Measurements from ENCODE around the gene NSUN2.
"Not testable (repeated sequence)": the region's sequence is repeated elsewhere in the genome, so short reads cannot be mapped to it uniquely, and the experiment has no call there.

The NSUN2 gene

DNA sequence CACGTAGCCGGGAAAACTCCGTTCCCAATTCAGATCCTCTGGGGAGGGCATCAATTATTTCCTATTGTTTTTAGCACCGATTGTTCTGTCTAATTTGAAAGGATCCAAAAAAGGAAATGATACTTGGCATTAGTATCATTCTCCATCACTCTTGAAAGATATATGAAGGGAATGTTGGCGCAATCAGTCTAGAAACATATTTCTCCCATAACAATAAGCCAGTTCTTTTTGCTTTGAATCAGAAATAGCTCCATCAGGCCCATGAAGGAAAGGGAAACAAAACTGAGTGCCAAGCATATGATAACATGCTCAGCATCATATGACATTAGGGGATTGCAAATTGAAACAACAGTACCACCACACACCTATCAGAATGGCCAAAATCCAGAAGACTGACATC lies 40.2 kb upstream of the NSUN2 start:
- no peak for TF ChIP-seq EZH2 (optimal IDR thresholded peaks at IDR 0.05; ENCODE audit: low read depth, low read length)
- TF ChIP-seq, protein P1, sequence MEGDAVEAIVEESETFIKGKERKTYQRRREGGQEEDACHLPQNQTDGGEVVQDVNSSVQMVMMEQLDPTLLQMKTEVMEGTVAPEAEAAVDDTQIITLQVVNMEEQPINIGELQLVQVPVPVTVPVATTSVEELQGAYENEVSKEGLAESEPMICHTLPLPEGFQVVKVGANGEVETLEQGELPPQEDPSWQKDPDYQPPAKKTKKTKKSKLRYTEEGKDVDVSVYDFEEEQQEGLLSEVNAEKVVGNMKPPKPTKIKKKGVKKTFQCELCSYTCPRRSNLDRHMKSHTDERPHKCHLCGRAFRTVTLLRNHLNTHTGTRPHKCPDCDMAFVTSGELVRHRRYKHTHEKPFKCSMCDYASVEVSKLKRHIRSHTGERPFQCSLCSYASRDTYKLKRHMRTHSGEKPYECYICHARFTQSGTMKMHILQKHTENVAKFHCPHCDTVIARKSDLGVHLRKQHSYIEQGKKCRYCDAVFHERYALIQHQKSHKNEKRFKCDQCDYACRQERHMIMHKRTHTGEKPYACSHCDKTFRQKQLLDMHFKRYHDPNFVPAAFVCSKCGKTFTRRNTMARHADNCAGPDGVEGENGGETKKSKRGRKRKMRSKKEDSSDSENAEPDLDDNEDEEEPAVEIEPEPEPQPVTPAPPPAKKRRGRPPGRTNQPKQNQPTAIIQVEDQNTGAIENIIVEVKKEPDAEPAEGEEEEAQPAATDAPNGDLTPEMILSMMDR (IDR thresholded peaks at IDR 0.05; ENCODE audit: low read length): no peak
- no peak for TF ChIP-seq EZH2phosphoT487 (IDR thresholded peaks at IDR 0.05; ENCODE audit: low read length)
- Histone ChIP-seq H3K36me3 (replicated peaks; ENCODE audit: insufficient read depth, low read length) (no peaks in the 10 kb centered on the region), H3K9me2 (replicated peaks; ENCODE audit: insufficient read depth, low read length) (no peaks in the 10 kb centered on the region), H3K9ac (ENCODE audit: low read length) (no peak overlapping the region), H3K4me1 (ENCODE audit: low read length) (no peaks in the 10 kb centered on the region), H3F3A (ENCODE audit: insufficient read depth, low read length) (no peaks in the 10 kb centered on the region), H3K79me2 (ENCODE audit: low read length) (no peaks in the 10 kb centered on the region), H2AFZ (ENCODE audit: low read length) (no peak overlapping the region), H3K9me3 (replicated peaks; ENCODE audit: insufficient read depth, low read length) (no peaks in the 10 kb centered on the region), H3K4me2 (ENCODE audit: low read depth, low read length) (no peak overlapping the region), H4K20me1 (ENCODE audit: insufficient read depth, low read length) (no peaks in the 10 kb centered on the region), H3K27ac (ENCODE audit: low read length) (no peak overlapping the region), H3K4me3 (ENCODE audit: low read length) (no peak overlapping the region), H3K27me3 (replicated peaks; ENCODE audit: insufficient read depth, low read length) (no peaks in the 10 kb centered on the region)
- no peak for DNase-seq

DNA sequence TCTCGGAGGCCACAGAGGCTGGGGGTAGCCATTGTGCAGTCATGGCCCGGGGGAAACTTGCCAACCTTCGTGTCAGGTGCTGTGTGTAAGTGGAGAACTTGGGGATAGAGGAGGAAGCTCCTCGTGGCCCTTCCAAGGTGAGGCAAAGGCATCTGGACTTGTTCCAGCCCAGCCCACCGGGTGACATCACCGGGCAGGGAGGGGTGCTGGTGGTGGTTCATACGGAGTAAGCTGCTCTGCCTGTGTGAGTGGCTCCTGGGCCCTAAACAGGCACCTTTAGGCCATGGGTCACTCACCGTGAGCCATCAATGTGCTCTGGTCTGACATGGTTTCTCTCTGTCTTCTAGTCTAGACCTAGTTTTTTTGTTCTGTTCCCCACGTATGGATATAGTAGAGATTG lies 35.9 kb upstream of the NSUN2 start:
- H3F3A ChIP-seq (ENCODE audit: insufficient read depth, low read length); H3K9me2 ChIP-seq (replicated peaks; ENCODE audit: insufficient read depth, low read length); H3K27me3 ChIP-seq (replicated peaks; ENCODE audit: insufficient read depth, low read length); H4K20me1 ChIP-seq (ENCODE audit: insufficient read depth, low read length); H3K79me2 ChIP-seq (ENCODE audit: low read length); H3K9ac ChIP-seq (ENCODE audit: low read length); DNase-seq; H3K4me3 ChIP-seq (ENCODE audit: low read length); H3K4me2 ChIP-seq (ENCODE audit: low read depth, low read length); H3K36me3 ChIP-seq (replicated peaks; ENCODE audit: insufficient read depth, low read length); H2AFZ ChIP-seq (ENCODE audit: low read length); H3K27ac ChIP-seq (ENCODE audit: low read length); H3K4me1 ChIP-seq (ENCODE audit: low read length); H3K9me3 ChIP-seq (replicated peaks; ENCODE audit: insufficient read depth, low read length): not testable (repeated sequence)

DNA sequence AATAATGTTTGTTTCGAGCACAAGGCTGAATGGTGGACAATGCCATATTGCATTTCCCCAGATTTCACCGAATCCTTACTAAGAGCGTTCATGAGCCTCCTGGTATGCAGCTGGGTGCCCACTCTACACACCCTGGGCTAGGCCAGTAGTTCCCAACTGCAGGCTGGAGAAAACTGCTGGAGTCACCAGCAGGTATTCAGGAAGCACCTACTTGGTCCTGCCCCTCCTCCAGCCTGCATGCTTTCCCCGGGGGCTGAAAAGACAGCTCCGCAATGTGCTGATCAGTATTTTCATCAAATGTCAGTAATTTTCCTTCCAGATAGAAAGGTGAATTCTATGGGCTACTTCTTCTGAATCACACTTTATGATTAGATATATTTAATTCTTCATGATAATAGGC lies 34.8 kb upstream of the NSUN2 start:
- H3K4me3 ChIP-seq (ENCODE audit: low read length): no peak overlapping the region
- H3K36me3 ChIP-seq (replicated peaks; ENCODE audit: insufficient read depth, low read length): no peaks in the 10 kb centered on the region
- no peaks in the 10 kb centered on the region for H3K27me3 ChIP-seq (replicated peaks; ENCODE audit: insufficient read depth, low read length)
- H3K4me1 ChIP-seq (ENCODE audit: low read length): no peaks in the 10 kb centered on the region
- H3K9me3 ChIP-seq (replicated peaks; ENCODE audit: insufficient read depth, low read length): no peaks in the 10 kb centered on the region
- DNase-seq: no peak
- H3F3A ChIP-seq (ENCODE audit: insufficient read depth, low read length): no peaks in the 10 kb centered on the region
- no peaks in the 10 kb centered on the region for H3K79me2 ChIP-seq (ENCODE audit: low read length)
- H3K9ac ChIP-seq (ENCODE audit: low read length): no peak overlapping the region
- no peak overlapping the region for H3K27ac ChIP-seq (ENCODE audit: low read length)
- H2AFZ ChIP-seq (ENCODE audit: low read length): no peak overlapping the region
- H3K9me2 ChIP-seq (replicated peaks; ENCODE audit: insufficient read depth, low read length): no peaks in the 10 kb centered on the region
- H3K4me2 ChIP-seq (ENCODE audit: low read depth, low read length): no peak overlapping the region
- no peaks in the 10 kb centered on the region for H4K20me1 ChIP-seq (ENCODE audit: insufficient read depth, low read length)
- TF ChIP-seq EZH2 (optimal IDR thresholded peaks at IDR 0.05; ENCODE audit: low read depth, low read length) (no peak), EZH2phosphoT487 (IDR thresholded peaks at IDR 0.05; ENCODE audit: low read length) (no peak)
- TF ChIP-seq, protein P1 (IDR thresholded peaks at IDR 0.05; ENCODE audit: low read length): no peak

DNA sequence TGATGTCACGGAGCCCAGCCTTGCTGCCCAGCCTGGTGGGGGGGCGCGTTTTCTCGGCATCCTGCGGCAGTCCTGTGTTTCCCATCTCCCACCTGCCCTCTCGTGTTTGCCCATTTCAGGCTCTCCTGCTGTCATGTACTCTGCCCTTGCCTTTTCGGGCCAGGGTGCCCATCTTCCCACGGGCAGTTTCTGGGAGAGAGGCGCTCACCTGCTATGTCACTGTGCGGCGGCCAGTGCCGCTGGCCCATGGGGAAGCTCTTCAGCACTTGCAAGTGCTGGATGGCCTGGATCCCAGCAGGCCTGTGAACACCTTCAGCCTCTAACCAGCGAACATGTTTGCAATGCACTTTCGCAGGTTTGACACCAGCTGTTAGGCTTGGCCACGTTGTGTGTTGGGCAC lies 33.9 kb upstream of the NSUN2 start:
- H3K4me1 ChIP-seq (ENCODE audit: low read length): no peaks in the 10 kb centered on the region
- H3K79me2 ChIP-seq (ENCODE audit: low read length): no peaks in the 10 kb centered on the region
- H3K9me3 ChIP-seq (replicated peaks; ENCODE audit: insufficient read depth, low read length): no peaks in the 10 kb centered on the region
- H3K9me2 ChIP-seq (replicated peaks; ENCODE audit: insufficient read depth, low read length): no peaks in the 10 kb centered on the region
- no peaks in the 10 kb centered on the region for H3K27me3 ChIP-seq (replicated peaks; ENCODE audit: insufficient read depth, low read length)
- H3K4me3 ChIP-seq (ENCODE audit: low read length): no peak overlapping the region
- no peak for TF ChIP-seq EZH2phosphoT487 (IDR thresholded peaks at IDR 0.05; ENCODE audit: low read length)
- TF ChIP-seq EZH2 (optimal IDR thresholded peaks at IDR 0.05; ENCODE audit: low read depth, low read length): no peak
- TF ChIP-seq, protein P1 (IDR thresholded peaks at IDR 0.05; ENCODE audit: low read length): no peak
- H4K20me1 ChIP-seq (ENCODE audit: insufficient read depth, low read length): no peaks in the 10 kb centered on the region
- H3F3A ChIP-seq (ENCODE audit: insufficient read depth, low read length): no peaks in the 10 kb centered on the region
- H3K4me2 ChIP-seq (ENCODE audit: low read depth, low read length): no peak overlapping the region
- no peak overlapping the region for H2AFZ ChIP-seq (ENCODE audit: low read length)
- no peak overlapping the region for H3K27ac ChIP-seq (ENCODE audit: low read length)
- no peak for DNase-seq
- H3K9ac ChIP-seq (ENCODE audit: low read length): no peak overlapping the region
- no peaks in the 10 kb centered on the region for H3K36me3 ChIP-seq (replicated peaks; ENCODE audit: insufficient read depth, low read length)
